Ureter (tissue), 1 donor: ENCODE results near the gene TMEM62. TPM values are rescaled to one million over a fixed set of nuclear protein-coding genes. Genes with fewer than 3 reads are reported as not detected.
"Not testable (repeated sequence)": the region's sequence is repeated elsewhere in the genome, so short reads cannot be mapped to it uniquely, and the experiment has no call there.

Experiments used
- DNase-seq: peaks from one replicate; pipeline ENCODE4 v3.0.0-alpha.2; 2020; ENCODE audit warnings: low spot score
- total RNA-seq: library from RNA; stranded (reverse); gene quantifications from one replicate; pipeline ENCODE4 v1.2.4, GENCODE V29; 2023
- donor health status: DM: yes; HTN: yes; CAD: no.

Gene TMEM62
- total RNA-seq, 1 donor from 2014 or later: 35.8 TPM

DNA sequence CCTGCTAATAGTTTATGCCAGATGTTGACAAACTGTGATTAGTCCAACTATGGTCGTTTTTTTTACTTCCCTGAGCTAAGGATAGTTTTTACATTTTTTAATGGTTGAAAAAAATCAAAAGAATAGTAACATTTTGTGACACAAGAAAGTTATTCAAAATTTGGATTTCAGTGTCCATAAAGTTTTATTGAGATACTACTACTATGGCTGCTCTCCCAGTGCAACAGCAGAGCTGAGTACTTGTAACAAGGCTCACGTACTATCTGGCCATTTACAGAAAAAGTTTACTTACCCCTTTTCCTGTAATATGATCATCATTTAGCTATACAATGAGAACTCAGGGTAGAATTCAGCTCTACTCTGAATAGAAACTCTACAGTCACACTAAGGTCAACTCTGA lies 11.5 kb upstream of the TMEM62 start:
- no peak for DNase-seq

DNA sequence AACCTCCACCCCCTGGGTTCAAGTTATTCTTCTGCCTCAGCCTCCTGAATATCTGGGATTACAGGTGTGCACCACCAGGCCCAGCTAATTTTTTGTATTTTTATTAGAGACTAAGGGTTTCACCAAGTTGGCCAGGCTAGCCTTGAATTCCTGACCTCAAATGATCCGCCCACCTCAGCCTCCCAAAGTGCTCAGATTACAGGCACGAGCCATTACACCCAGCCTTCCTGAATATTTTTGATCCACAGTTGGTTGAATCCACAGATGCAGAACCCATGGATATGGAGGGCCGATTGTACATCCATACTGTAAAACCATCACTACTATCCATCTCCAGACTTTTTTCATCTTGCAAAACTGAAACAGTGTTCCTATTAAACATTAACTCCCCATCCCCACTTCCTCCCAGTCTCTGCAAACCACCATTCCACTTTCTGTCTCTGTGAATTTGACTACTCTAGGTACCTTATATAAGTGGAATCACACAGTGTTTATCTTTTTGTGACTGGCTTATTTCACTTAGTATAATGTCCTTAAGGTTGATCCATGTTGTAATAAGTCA lies 8.2 kb upstream of the TMEM62 start:
- no peak for DNase-seq

DNA sequence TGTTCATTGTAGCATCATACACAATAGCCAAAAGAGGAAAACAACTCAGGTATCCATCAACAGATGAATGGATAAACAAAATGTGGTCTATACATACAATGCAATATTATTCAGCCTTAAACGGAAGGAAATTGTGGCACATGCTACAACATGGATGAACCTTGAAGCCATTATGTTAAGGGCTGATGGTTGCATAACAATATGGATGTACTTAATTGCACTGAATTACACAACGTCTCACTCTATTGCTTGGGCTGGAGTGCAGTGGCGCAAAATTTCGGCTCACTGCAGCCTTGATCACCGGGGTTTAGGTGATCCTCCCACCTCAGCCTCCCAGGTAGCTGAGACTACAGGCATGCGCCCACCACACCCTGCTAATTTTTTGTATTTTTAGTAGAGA lies 7.0 kb upstream of the TMEM62 start:
- DNase-seq: no peak

GRCh38 chr15:43127752-43128151 lies 5.6 kb upstream of the TMEM62 start:
- DNase-seq: no peak

DNA sequence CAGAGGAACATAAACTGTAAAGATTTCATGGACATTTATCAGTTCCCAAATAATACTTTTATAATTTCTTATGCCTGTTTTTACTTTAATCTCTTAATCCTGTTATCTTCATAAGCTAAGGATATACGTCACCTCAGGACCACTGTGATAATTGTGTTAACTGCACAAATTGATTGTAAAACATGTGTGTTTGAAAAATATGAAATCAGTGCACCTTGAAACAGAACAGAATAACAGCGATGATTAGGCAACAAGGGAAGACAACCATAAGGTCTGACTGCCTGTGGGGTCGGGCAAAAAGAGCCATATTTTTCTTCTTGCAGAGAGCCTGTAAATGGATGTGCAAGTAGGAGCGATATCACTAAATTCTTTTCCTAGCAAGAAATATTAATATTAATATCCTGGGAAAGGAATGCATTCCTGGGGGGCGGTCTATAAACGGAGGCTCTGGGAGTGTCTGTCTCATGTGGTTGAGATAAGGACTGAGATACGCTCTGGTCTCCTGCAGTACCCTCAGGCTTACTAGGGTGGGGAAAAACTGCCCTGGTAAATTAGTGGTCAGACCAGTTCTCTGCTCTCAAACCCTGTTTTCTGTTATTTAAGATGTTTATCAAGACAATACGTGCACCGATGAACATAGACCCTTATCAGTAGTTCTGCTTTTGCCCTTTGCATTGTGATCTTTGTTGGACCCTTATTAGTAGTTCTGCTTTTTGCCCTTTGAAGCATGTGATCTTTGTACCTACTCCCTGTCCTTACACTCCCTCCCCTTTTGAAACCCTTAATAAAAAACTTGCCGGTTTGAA lies 5.0 kb upstream of the TMEM62 start:
- not testable (repeated sequence) for DNase-seq

DNA sequence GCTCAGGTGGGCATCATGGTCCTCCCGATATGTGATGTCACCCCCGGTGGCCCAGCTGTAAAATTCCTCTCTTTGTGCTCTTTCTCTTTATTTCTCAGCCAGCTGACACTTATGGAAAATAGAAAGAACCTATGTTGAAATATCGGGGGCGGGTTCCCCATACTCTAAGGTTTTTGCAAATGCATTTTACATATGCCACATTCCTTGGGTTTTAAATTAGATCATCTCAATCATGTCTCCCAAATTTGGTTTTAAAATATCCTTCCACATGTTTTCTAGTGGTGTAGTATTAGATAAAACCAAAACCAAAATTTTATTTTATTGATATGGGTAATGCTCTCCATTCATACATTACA lies 4.4 kb upstream of the TMEM62 start:
- no peak for DNase-seq

- DNase-seq: no peak
Observed at GRCh38 chr15:43132830-43133429, 456 bp upstream of the TMEM62 start.

GRCh38 chr15:43134157-43134635 lies 810 bp downstream of the TMEM62 start:
- DNase-seq: no peak

GRCh38 chr15:43135351-43135750 lies 2.0 kb downstream of the TMEM62 start:
- DNase-seq: no peak

DNA sequence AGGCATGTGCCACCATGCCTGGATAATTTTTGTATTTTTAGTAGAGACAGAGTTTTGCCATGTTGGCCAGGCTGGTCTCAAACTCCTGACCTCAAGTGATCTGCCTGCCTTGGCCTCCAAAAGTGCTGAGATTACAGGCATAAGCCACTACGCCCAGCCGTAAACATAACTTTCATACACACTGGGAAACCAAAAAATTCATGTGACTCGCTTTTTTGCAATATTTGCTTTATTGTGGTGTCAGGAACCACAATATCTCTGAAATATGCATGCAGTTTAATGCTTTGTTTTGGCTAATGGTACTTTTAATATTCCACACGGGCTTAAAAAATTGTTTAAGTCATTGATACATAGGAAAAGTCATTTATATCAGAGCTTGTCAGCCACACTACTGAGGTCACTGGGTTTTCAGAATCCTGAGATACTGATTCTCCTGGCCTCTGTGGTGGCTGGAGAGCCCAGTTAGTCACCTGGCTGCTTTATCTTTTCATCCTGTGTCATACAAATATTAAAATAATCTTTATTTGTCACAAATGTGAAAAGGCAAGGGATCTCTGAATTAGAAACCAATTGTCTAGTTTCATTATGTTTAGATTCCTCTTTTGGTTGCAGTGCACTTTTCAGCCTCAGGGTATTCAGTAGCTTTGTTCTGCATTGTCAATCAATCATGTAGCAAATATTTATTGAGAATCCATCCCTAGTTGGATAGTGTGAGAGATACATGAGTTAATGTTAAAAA lies 10.0 kb downstream of the TMEM62 start:
- DNase-seq: no peak

DNA sequence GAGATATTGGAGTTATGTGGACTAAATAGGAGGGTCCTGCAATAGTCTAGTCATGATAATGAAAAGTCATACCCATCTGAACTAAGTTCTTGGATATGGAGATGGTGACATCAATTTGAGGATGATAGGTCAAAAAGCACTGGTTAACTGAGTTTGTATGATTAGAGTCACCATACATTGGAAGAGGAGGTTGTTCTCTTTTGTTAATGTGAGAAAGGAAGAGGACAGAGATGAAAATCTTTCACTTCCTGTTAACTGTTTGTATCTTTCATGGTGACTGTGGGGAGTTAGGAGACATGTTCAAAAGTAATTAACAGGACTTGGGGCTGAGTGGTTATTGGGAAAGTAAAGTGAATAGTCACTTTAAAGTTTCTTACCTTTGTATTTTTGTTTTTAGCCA lies 11.1 kb downstream of the TMEM62 start:
- no peak for DNase-seq

DNA sequence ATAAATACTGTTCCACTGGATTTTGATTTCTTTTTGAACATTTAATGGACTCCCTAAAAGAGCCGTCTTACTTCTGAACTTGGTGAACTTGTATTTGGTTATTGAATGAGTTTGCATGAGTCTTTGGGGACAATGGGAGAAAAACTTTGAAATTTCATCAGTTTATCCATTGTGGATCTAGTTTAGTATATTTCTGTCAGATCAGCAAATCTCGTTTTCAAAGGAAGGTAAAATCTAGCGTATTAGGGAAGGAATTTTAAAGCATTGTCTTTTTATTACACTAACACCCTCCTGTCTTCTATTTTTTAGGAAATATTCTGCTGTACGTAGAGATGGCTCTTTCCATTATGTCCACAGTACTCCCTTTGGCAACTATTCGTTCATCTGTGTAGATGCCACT lies 12.8 kb downstream of the TMEM62 start:
- DNase-seq: no peak

DNA sequence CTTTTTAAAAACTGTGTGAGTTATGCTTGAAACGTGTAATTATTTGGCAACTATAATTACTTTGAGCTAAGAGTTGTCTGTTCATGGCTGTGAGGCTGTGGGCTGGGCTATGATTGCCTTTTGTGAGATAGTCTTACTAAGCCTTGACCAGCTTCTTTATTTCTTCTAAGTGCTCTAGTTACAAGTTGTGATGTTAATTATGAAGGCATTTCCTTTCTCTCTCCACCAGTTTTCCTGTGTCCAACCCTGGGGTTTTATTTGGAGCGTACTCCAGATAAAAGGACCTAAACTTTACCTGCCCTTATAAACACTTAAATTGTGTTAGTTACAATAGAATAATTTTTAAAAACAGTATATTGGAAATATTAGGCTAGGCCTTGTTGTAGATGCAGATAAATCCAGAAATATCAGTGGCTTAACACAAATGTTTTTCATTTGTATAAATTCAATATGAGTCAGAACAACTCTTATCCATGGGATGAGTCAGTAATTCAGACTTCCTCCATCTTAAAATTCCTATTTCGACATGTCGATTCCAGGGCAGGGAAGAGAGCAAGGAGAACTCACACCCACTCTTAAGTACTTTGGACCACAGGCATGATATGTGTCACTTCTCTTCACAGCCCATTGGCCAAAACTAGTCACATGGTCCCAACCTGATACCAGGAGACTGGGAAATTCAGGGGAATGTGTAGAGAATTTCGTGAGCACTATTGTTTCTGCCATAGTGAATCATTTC lies 17.0 kb downstream of the TMEM62 start:
- no peak for DNase-seq

DNA sequence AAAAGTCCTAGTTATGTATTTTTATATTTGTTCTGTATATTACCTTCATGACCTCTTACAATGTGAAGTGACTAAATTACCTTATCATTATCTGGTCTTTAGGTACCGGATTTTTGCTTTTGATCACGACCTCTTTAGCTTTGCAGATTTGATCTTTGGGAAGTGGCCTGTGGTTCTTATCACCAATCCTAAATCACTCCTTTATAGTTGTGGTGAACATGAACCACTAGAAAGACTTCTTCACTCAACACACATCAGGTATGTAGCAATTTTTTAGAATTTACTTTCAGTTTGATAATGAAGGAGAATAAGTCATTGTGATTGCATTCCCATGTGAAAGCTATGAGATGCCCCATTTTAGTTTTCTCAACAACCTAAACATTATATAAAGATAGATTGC lies 18.3 kb downstream of the TMEM62 start:
- DNase-seq: no peak

GRCh38 chr15:43153269-43153668 lies 19.9 kb downstream of the TMEM62 start:
- DNase-seq: no peak

- no peak for DNase-seq
Observed at GRCh38 chr15:43165801-43166325, 32.5 kb downstream of the TMEM62 start.

GRCh38 chr15:43167261-43167660 lies 33.9 kb downstream of the TMEM62 start:
- not testable (repeated sequence) for DNase-seq

GRCh38 chr15:43168192-43169107 lies 35.1 kb downstream of the TMEM62 start:
- DNase-seq: no peak

- no peak for DNase-seq
Observed at GRCh38 chr15:43169888-43170287, 36.5 kb downstream of the TMEM62 start.

- not testable (repeated sequence) for DNase-seq
Observed at GRCh38 chr15:43175656-43176309, 42.4 kb downstream of the TMEM62 start.
